WERI-Rb-1 (cell line): ENCODE data around the gene KIFBP.
"Not testable (repeated sequence)": the region's sequence is repeated elsewhere in the genome, so short reads cannot be mapped to it uniquely, and the experiment has no call there.

Source experiments
- DNase-seq: peaks from one replicate; pipeline ENCODE4 v3.0.0-alpha.2; 2020
- H3K27ac ChIP-seq: fragments of 250-450 bp; sonication (Bioruptor Pico); 2 replicates; pipeline ENCODE4 v1.5.1; 2020; ENCODE audit warnings: mild to moderate bottlenecking, moderate library complexity
- H3K27me3 ChIP-seq: fragments of 250-450 bp; sonication (Bioruptor Pico); 2 replicates; pipeline ENCODE4 v1.5.1; 2021; ENCODE audit warnings: mild to moderate bottlenecking, low read depth, moderate library complexity; ENCODE audit not compliant: insufficient read depth, severe bottlenecking
- H3K36me3 ChIP-seq: fragments of 250-450 bp; sonication (Bioruptor Pico); 2 replicates; pipeline ENCODE4 v1.5.1; 2020; ENCODE audit warnings: mild to moderate bottlenecking, moderate library complexity
- H3K4me3 ChIP-seq: 2 replicates; pipeline ENCODE4 v1.5.1; 2011; ENCODE audit warnings: low read depth, mild to moderate bottlenecking, control low read depth, low read length
- H3K9me3 ChIP-seq: fragments of 250-450 bp; sonication (Bioruptor Pico); 2 replicates; pipeline ENCODE4 v1.5.1; 2021; ENCODE audit warnings: mild to moderate bottlenecking, moderate library complexity; ENCODE audit not compliant: severe bottlenecking
- CTCF ChIP-seq: IDR thresholded peaks from 2 replicates; pipeline ENCODE4 v1.5.1; 2011; ENCODE audit warnings: low read depth, mild to moderate bottlenecking, control low read depth, inconsistent platforms, low read length

Gene KIFBP

GRCh38 chr10:68973975-68974374 is 14.6 kb upstream of the KIFBP start:
- Histone ChIP-seq H3K27me3 (no peaks in the 10 kb centered on the region), H3K27ac (no peak overlapping the region), H3K4me3 (no peak overlapping the region), H3K36me3 (peaks cover 76% of the 10 kb centered on the region), H3K9me3 (no peaks in the 10 kb centered on the region)
- DNase-seq, result no peak
- TF ChIP-seq CTCF, result no peak

- H3K27ac ChIP-seq, H3K4me3 ChIP-seq, H3K27me3 ChIP-seq, H3K9me3 ChIP-seq, DNase-seq: not testable (repeated sequence)
- H3K36me3 ChIP-seq, result peaks cover 60% of the 10 kb centered on the region
Observed at GRCh38 chr10:68975936-68976473, 12.6 kb upstream of the KIFBP start.

- not testable (repeated sequence) for H3K4me3 ChIP-seq, H3K27me3 ChIP-seq, H3K9me3 ChIP-seq
- DNase-seq, result peak; percentile 83
- peaks cover 45% of the 10 kb centered on the region for H3K36me3 ChIP-seq
- H3K27ac ChIP-seq, result peak overlapping the region; percentile 32
Observed at GRCh38 chr10:68979738-68980137, 8.9 kb upstream of the KIFBP start.

GRCh38 chr10:68981074-68981473 is 7.5 kb upstream of the KIFBP start:
- Histone ChIP-seq H3K36me3 (peaks cover 47% of the 10 kb centered on the region), H3K27ac (no peak overlapping the region), H3K9me3 (no peaks in the 10 kb centered on the region), H3K27me3 (no peaks in the 10 kb centered on the region), H3K4me3 (no peak overlapping the region)
- peak; percentile 16; the same call in 1 of the 2 replicates for TF ChIP-seq CTCF
- no peak for DNase-seq

GRCh38 chr10:68982389-68982788 is 6.2 kb upstream of the KIFBP start:
- Histone ChIP-seq H3K27me3 (no peaks in the 10 kb centered on the region), H3K4me3 (no peak overlapping the region), H3K9me3 (no peaks in the 10 kb centered on the region), H3K27ac (no peak overlapping the region), H3K36me3 (peaks cover 47% of the 10 kb centered on the region)
- DNase-seq, result no peak
- no peak for TF ChIP-seq CTCF

- Histone ChIP-seq H3K27me3 (no peaks in the 10 kb centered on the region), H3K27ac (no peak overlapping the region), H3K9me3 (no peaks in the 10 kb centered on the region), H3K36me3 (peaks cover 27% of the 10 kb centered on the region), H3K4me3 (no peak overlapping the region)
- no peak for TF ChIP-seq CTCF
- no peak for DNase-seq
Observed at GRCh38 chr10:68987611-68988010, 992 bp upstream of the KIFBP start.

GRCh38 chr10:68989317-68989990 is 851 bp downstream of the KIFBP start:
- H3K9me3 ChIP-seq, result no peaks in the 10 kb centered on the region
- H3K27ac ChIP-seq, result peak overlapping the region; percentile 80
- H3K36me3 ChIP-seq, result peaks cover 22% of the 10 kb centered on the region
- DNase-seq, result no peak
- no peaks in the 10 kb centered on the region for H3K27me3 ChIP-seq
- TF ChIP-seq CTCF, result no peak
- H3K4me3 ChIP-seq, result peak overlapping the region; percentile 91
